ENCODE results near the gene MAP6.

- TF ChIP-seq, protein P1, sequence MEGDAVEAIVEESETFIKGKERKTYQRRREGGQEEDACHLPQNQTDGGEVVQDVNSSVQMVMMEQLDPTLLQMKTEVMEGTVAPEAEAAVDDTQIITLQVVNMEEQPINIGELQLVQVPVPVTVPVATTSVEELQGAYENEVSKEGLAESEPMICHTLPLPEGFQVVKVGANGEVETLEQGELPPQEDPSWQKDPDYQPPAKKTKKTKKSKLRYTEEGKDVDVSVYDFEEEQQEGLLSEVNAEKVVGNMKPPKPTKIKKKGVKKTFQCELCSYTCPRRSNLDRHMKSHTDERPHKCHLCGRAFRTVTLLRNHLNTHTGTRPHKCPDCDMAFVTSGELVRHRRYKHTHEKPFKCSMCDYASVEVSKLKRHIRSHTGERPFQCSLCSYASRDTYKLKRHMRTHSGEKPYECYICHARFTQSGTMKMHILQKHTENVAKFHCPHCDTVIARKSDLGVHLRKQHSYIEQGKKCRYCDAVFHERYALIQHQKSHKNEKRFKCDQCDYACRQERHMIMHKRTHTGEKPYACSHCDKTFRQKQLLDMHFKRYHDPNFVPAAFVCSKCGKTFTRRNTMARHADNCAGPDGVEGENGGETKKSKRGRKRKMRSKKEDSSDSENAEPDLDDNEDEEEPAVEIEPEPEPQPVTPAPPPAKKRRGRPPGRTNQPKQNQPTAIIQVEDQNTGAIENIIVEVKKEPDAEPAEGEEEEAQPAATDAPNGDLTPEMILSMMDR (IDR thresholded peaks at IDR 0.05): no peak
- TF ChIP-seq POLR2A (IDR thresholded peaks at IDR 0.05): no peak
Measured at GRCh38 chr11:75603791-75604736, 64.8 kb downstream of the MAP6 start.
